MCF 10A (cell line): ENCODE results near the gene ANKRD36B. TPM values are rescaled to one million over a fixed set of nuclear protein-coding genes. Genes with fewer than 3 reads are reported as not detected.
"Not testable (repeated sequence)": the region's sequence is repeated elsewhere in the genome, so short reads cannot be mapped to it uniquely, and the experiment has no call there.

Source experiments
- BruUV-seq: library from RNA; stranded (reverse); fragments of 400-500 nt; replicated peaks from 2 replicates; lab custom pipeline; 2021; lab: Mats Ljungman, UMichigan
- CTCF ChIA-PET: fragments of 300-600 bp; sonication (Branson Sonifier 250); formaldehyde crosslinking; extraction: SDS; loops from one replicate; lab custom pipeline; 2021; ENCODE audit warnings: antibody characterized with exemption, inconsistent platforms; lab: Yijun Ruan, JAX
- POLR2A ChIA-PET: fragments of 300-600, 350-650 bp; sonication (Branson Sonifier 250); formaldehyde crosslinking; extraction: SDS; loops from one replicate; lab custom pipeline; 2020; ENCODE audit warnings: antibody characterized with exemption, inconsistent platforms; lab: Yijun Ruan, JAX
- DNase-seq: peaks from one replicate; pipeline ENCODE4 v3.0.0-alpha.2; 2018; ENCODE audit not compliant: unreplicated experiment
- H3K27ac Mint-ChIP-seq: one replicate; pipeline ENCODE4 v1.8.0; 2022; ENCODE audit warnings: mild to moderate bottlenecking, low read depth, mixed read lengths; ENCODE audit not compliant: unreplicated experiment
- H3K27me3 Mint-ChIP-seq: one replicate; pipeline ENCODE4 v1.8.0; 2022; ENCODE audit warnings: mixed read lengths; ENCODE audit not compliant: insufficient read depth, unreplicated experiment
- H3K36me3 Mint-ChIP-seq: one replicate; pipeline ENCODE4 v1.8.0; 2022; ENCODE audit warnings: mild to moderate bottlenecking, moderate library complexity, mixed read lengths; ENCODE audit not compliant: insufficient read depth, unreplicated experiment
- H3K4me1 Mint-ChIP-seq: one replicate; pipeline ENCODE4 v1.8.0; 2022; ENCODE audit warnings: mixed read lengths; ENCODE audit not compliant: insufficient read depth, unreplicated experiment
- H3K4me3 Mint-ChIP-seq: one replicate; pipeline ENCODE4 v1.8.0; 2022; ENCODE audit warnings: mild to moderate bottlenecking, moderate library complexity, mixed read lengths; ENCODE audit not compliant: unreplicated experiment
- H3K9me3 Mint-ChIP-seq: one replicate; pipeline ENCODE4 v1.8.0; 2022; ENCODE audit warnings: mixed read lengths; ENCODE audit not compliant: unreplicated experiment
- intact Hi-C: fragments of 100-400 bp; cut with micrococcal nuclease; formaldehyde crosslinking; loops from 2 replicates; pipeline ENCODE4 v1.14.1; 2022
- total RNA-seq: library from RNA; stranded (reverse); gene quantifications from 2 replicates; pipeline ENCODE4 v1.2.3, GENCODE V29; 2022
- TF ChIP-seq, protein P1 (sequence below): fragments of 200-600 bp; IDR thresholded peaks from one replicate; pipeline ENCODE4 v1.8.0; 2022; ENCODE audit warnings: antibody characterized with exemption, mild to moderate bottlenecking; ENCODE audit not compliant: unreplicated experiment

Gene ANKRD36B
- total RNA-seq, 1 experiment from 2014 or later, result 21.5 TPM

GRCh38 chr2:97546711-97547110 lies 43.0 kb downstream of the ANKRD36B start:
- no peak for DNase-seq
- POLR2A ChIA-PET, result no interaction called here
- TF ChIP-seq, protein P1, sequence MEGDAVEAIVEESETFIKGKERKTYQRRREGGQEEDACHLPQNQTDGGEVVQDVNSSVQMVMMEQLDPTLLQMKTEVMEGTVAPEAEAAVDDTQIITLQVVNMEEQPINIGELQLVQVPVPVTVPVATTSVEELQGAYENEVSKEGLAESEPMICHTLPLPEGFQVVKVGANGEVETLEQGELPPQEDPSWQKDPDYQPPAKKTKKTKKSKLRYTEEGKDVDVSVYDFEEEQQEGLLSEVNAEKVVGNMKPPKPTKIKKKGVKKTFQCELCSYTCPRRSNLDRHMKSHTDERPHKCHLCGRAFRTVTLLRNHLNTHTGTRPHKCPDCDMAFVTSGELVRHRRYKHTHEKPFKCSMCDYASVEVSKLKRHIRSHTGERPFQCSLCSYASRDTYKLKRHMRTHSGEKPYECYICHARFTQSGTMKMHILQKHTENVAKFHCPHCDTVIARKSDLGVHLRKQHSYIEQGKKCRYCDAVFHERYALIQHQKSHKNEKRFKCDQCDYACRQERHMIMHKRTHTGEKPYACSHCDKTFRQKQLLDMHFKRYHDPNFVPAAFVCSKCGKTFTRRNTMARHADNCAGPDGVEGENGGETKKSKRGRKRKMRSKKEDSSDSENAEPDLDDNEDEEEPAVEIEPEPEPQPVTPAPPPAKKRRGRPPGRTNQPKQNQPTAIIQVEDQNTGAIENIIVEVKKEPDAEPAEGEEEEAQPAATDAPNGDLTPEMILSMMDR, result no peak

DNA sequence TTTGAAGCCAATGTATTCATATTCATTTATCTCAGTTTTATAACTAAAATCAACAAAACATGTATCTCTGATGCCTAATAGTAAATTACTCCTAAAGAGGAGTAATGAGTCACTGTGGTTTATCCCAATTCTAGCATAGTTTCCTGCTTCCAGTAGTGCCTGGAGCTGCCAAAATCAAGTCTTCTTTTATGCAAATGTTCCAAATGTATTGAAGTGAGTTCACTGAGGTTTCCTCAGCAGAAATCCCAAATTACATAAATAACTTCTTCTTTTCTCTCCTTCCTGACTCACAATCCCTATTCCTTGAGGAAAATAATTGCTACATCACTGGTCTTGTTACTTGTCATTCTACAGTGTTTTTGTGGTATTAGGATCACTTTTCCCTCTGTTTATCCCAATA lies 44.8 kb downstream of the ANKRD36B start:
- not testable (repeated sequence) for H3K27me3 Mint-ChIP-seq

More at GRCh38 chr2:97546711-97547110, 43.0 kb downstream of the ANKRD36B start:
- H3K27me3 Mint-ChIP-seq, result no peaks in the 10 kb centered on the region
- H3K9me3 Mint-ChIP-seq, result no peaks in the 10 kb centered on the region
- CTCF ChIA-PET, result no interaction called here
- no peak overlapping the region for H3K27ac Mint-ChIP-seq
- BruUV-seq, result no TSS peak
- H3K36me3 Mint-ChIP-seq, result peaks cover 16% of the 10 kb centered on the region
- H3K4me1 Mint-ChIP-seq, result peaks cover 7% of the 10 kb centered on the region
- no peak overlapping the region for H3K4me3 Mint-ChIP-seq
- intact Hi-C loops, result no loop called here

GRCh38 chr2:97525904-97526303 lies 63.8 kb downstream of the ANKRD36B start:
- H3K4me3 Mint-ChIP-seq, CTCF ChIA-PET, POLR2A ChIA-PET, H3K27me3 Mint-ChIP-seq, H3K27ac Mint-ChIP-seq, H3K36me3 Mint-ChIP-seq, BruUV-seq, H3K9me3 Mint-ChIP-seq, DNase-seq, H3K4me1 Mint-ChIP-seq, intact Hi-C loops: not testable (repeated sequence)

More for the DNA sequence above, 44.8 kb downstream of the ANKRD36B start:
- H3K27ac Mint-ChIP-seq, intact Hi-C loops, DNase-seq, CTCF ChIA-PET, POLR2A ChIA-PET, H3K4me3 Mint-ChIP-seq, H3K4me1 Mint-ChIP-seq, BruUV-seq, H3K9me3 Mint-ChIP-seq: not testable (repeated sequence)
- H3K36me3 Mint-ChIP-seq, result peaks cover 16% of the 10 kb centered on the region

- POLR2A ChIA-PET, H3K4me1 Mint-ChIP-seq, H3K27me3 Mint-ChIP-seq, CTCF ChIA-PET, H3K36me3 Mint-ChIP-seq, intact Hi-C loops, H3K9me3 Mint-ChIP-seq, DNase-seq, H3K27ac Mint-ChIP-seq, H3K4me3 Mint-ChIP-seq, BruUV-seq: not testable (repeated sequence)
Observed at GRCh38 chr2:97523816-97524215, 65.9 kb downstream of the ANKRD36B start.

GRCh38 chr2:97522916-97523555 lies 66.6 kb downstream of the ANKRD36B start:
- POLR2A ChIA-PET, H3K4me3 Mint-ChIP-seq, H3K4me1 Mint-ChIP-seq, H3K27me3 Mint-ChIP-seq, intact Hi-C loops, BruUV-seq, CTCF ChIA-PET, DNase-seq, H3K9me3 Mint-ChIP-seq, H3K27ac Mint-ChIP-seq, H3K36me3 Mint-ChIP-seq: not testable (repeated sequence)

DNA sequence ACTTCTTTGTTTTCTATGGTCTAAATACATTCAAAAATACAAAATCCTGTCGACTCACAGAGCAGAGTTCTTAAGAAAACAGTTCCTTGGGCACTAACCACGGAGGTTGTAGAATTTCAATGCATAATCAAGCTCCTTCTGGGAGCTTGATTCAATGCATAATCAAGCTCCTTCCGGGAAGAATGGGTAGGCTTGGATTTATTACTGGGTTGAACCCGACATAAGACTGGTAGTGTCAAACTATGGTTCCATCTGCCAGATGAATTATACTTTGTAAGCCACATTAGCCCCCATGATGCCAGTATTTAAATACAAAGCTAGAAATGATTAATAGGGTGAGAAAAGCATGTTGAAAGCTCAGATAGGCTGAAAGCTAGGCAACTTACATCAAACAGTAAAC lies 94.0 kb downstream of the ANKRD36B start:
- BruUV-seq, H3K36me3 Mint-ChIP-seq, POLR2A ChIA-PET, H3K27me3 Mint-ChIP-seq, H3K9me3 Mint-ChIP-seq, DNase-seq, intact Hi-C loops, H3K4me3 Mint-ChIP-seq, CTCF ChIA-PET, H3K4me1 Mint-ChIP-seq, H3K27ac Mint-ChIP-seq: not testable (repeated sequence)

- CTCF ChIA-PET, H3K36me3 Mint-ChIP-seq, POLR2A ChIA-PET, BruUV-seq, H3K27me3 Mint-ChIP-seq, H3K4me1 Mint-ChIP-seq, H3K4me3 Mint-ChIP-seq, H3K27ac Mint-ChIP-seq, intact Hi-C loops, DNase-seq, H3K9me3 Mint-ChIP-seq: not testable (repeated sequence)
Observed at GRCh38 chr2:97490141-97490540, 99.5 kb downstream of the ANKRD36B start.
